Body of pancreas (tissue), 4 donors: ENCODE results near the gene TGFB1I1. TPM values are rescaled to one million over a fixed set of nuclear protein-coding genes. Genes with fewer than 3 reads are reported as not detected.
"Not testable (repeated sequence)": the region's sequence is repeated elsewhere in the genome, so short reads cannot be mapped to it uniquely, and the experiment has no call there.

Source experiments
- ATAC-seq: fragments of 150-250 bp; one replicate; pipeline ENCODE4 v1.9.1; 2016
- DNase-seq, 4 donors: peaks; one replicate each; pipeline ENCODE4 v3.0.0-alpha.2; 2019
- H3K27ac ChIP-seq, 4 donors: fragments of 200-600 bp; sonication (generic); 1 replicate in 3 of 4; 2 replicates in 1 of 4; pipeline versions ENCODE4 v1.5.1 to v1.6.1; 2016 to 2019; ENCODE audit warnings: mild to moderate bottlenecking in 1 of 4, mixed read lengths in 1 of 4, moderate library complexity in 1 of 4
- H3K27me3 ChIP-seq, 2 donors: fragments of 200-600 bp; sonication (generic); one replicate each; pipeline ENCODE4 v1.6.0; 2016; ENCODE audit warnings: mild to moderate bottlenecking in 1 of 2
- H3K36me3 ChIP-seq, 2 donors: fragments of 200-600 bp; sonication (generic); replicated peaks in 1 of 2; 2 replicates each; pipeline ENCODE4 v1.5.1; 2016; ENCODE audit warnings: low read depth in 2 of 2; ENCODE audit not compliant: insufficient read depth in 1 of 2
- H3K4me1 ChIP-seq: fragments of 200-600 bp; sonication (generic); one replicate; pipeline ENCODE4 v1.6.0; 2016
- H3K4me3 ChIP-seq, 2 donors: fragments of 200-600 bp; sonication (generic); 1 replicate in 1 of 2; 2 replicates in 1 of 2; pipeline ENCODE4 v1.5.1; 2016 to 2019
- H3K9me3 ChIP-seq, 3 donors: fragments of 200-600 bp; sonication (generic); 1 replicate in 2 of 3; 2 replicates in 1 of 3; pipeline ENCODE4 v1.5.1; 2016
- CTCF ChIP-seq, 7 experiments: fragments of 450-650 bp in 4 of 7; fragments of 200-600 bp in 3 of 7; sonication (generic) in 3 of 7; IDR thresholded peaks; one replicate each; pipeline ENCODE4 v1.5.1; 2016 to 2019; ENCODE audit warnings: antibody characterized with exemption in 7 of 7
- POLR2A ChIP-seq, 3 donors: fragments of 450-650 bp; IDR thresholded peaks; one replicate each; pipeline ENCODE4 v1.6.1; 2016; ENCODE audit warnings: antibody characterized with exemption in 3 of 3, mild to moderate bottlenecking in 2 of 3
- WGBS, 2 donors: methylation state at CpG; one replicate each; pipeline ENCODE4 v1.1.5; 2017; 5-methylcytosine and 5-hydroxymethylcytosine counted together
- intact Hi-C: fragments of 100-400 bp; cut with DNase I; formaldehyde crosslinking; loops from one replicate; pipeline ENCODE4 v1.15.1; 2023
- total RNA-seq, 2 donors: library from RNA; depleted of rRNA; stranded (reverse); fragments of >200 nt; gene quantifications; one replicate each; pipeline ENCODE4 v1.1.0, GENCODE V29; 2016

TGFB1I1 gene
- total RNA-seq, 2 donors from 2014 or later = 8.6 to 16.6 TPM

- no peaks in the 10 kb centered on the region for H3K9me3 ChIP-seq
- H3K4me1 ChIP-seq = no peaks in the 10 kb centered on the region
- intact Hi-C loops = loop anchor here (10.0 kb wide), 1 partner anchor 205 kb away; no protein-coding TSS in a partner anchor
- no peak overlapping the region for H3K27ac ChIP-seq
- ATAC-seq (no peak), DNase-seq (no peak)
- no peak overlapping the region for H3K4me3 ChIP-seq
- WGBS, 2 donors = 90 to 95% methylated on average over 4 to 8 of the region's 8 CpGs
- H3K27me3 ChIP-seq = no peaks in the 10 kb centered on the region
- peaks cover 0 to 6% of the 10 kb centered on the region in 2 donors for H3K36me3 ChIP-seq
- no peak for TF ChIP-seq CTCF (IDR thresholded peaks at IDR 0.05)
- no peak for TF ChIP-seq POLR2A (IDR thresholded peaks at IDR 0.05)
Measured at GRCh38 chr16:31499928-31500327, 28.0 kb downstream of the TGFB1I1 start.

- no peak for ATAC-seq
- Histone ChIP-seq H3K36me3 (peaks cover 0 to 6% of the 10 kb centered on the region in 2 donors), H3K4me3 (no peak overlapping the region)
Measured at GRCh38 chr16:31501226-31501965, 29.4 kb downstream of the TGFB1I1 start.

GRCh38 chr16:31501966-31502348 is 30.0 kb downstream of the TGFB1I1 start:
- H3K4me3 ChIP-seq = no peak overlapping the region
- ATAC-seq (no peak), DNase-seq (no peak)
- TF ChIP-seq CTCF (IDR thresholded peaks at IDR 0.05) = no peak
- TF ChIP-seq POLR2A (IDR thresholded peaks at IDR 0.05) = no peak
- H3K27ac ChIP-seq = no peak overlapping the region
- peaks cover 10% of the 10 kb centered on the region for H3K4me1 ChIP-seq
- no peaks in the 10 kb centered on the region for H3K27me3 ChIP-seq
- peaks cover 0 to 6% of the 10 kb centered on the region in 2 donors for H3K36me3 ChIP-seq
- 96 to 97% methylated on average over 4 of the region's 4 CpGs for WGBS, 2 donors
- H3K9me3 ChIP-seq = no peaks in the 10 kb centered on the region
- intact Hi-C loops = no loop called here

More at GRCh38 chr16:31501226-31501965, 29.4 kb downstream of the TGFB1I1 start:
- Histone ChIP-seq H3K27me3 (no peaks in the 10 kb centered on the region), H3K27ac (no peak overlapping the region), H3K4me1 (peaks cover 4% of the 10 kb centered on the region), H3K9me3 (no peaks in the 10 kb centered on the region)
- 68 to 76% methylated on average over 3 of the region's 3 CpGs for WGBS, 2 donors
- intact Hi-C loops = no loop called here
- TF ChIP-seq CTCF (IDR thresholded peaks at IDR 0.05) (no peak), POLR2A (IDR thresholded peaks at IDR 0.05) (no peak)
- no peak for DNase-seq

GRCh38 chr16:31502981-31503380 is 31.0 kb downstream of the TGFB1I1 start:
- intact Hi-C loops = no loop called here
- H3K36me3 ChIP-seq = peaks cover 0 to 3% of the 10 kb centered on the region in 2 donors
- ATAC-seq = no peak

GRCh38 chr16:31503555-31503954 is 31.6 kb downstream of the TGFB1I1 start:
- intact Hi-C loops, H3K4me3 ChIP-seq, H3K27ac ChIP-seq, H3K36me3 ChIP-seq, H3K27me3 ChIP-seq, H3K9me3 ChIP-seq, ATAC-seq, DNase-seq: not testable (repeated sequence)
- H3K4me1 ChIP-seq = peaks cover 16% of the 10 kb centered on the region
- WGBS, 2 donors = 89 to 94% methylated on average over 8 of the region's 8 CpGs

More at GRCh38 chr16:31502981-31503380, 31.0 kb downstream of the TGFB1I1 start:
- Histone ChIP-seq H3K9me3 (no peaks in the 10 kb centered on the region), H3K4me3 (no peak overlapping the region), H3K27ac (no peak overlapping the region), H3K4me1 (peaks cover 16% of the 10 kb centered on the region), H3K27me3 (no peaks in the 10 kb centered on the region)
- no peak for TF ChIP-seq POLR2A (IDR thresholded peaks at IDR 0.05)
- TF ChIP-seq CTCF (IDR thresholded peaks at IDR 0.05) = no peak
- DNase-seq = no peak
